GM18526 (cell line): Measurements from ENCODE around the gene YDJC.

Experiments used
- POLR2A ChIP-seq: IDR thresholded peaks from 3 replicates; pipeline ENCODE4 v1.6.1; 2011; ENCODE audit not compliant: insufficient read length; ENCODE audit errors: extremely low read depth

YDJC gene

GRCh38 chr22:21657360-21658032 is 27.7 kb upstream of the YDJC start:
- TF ChIP-seq POLR2A: peak; percentile 66

GRCh38 chr22:21657020-21657359 is 27.2 kb upstream of the YDJC start:
- TF ChIP-seq POLR2A: no peak

GRCh38 chr22:21652547-21653545 is 23.0 kb upstream of the YDJC start:
- TF ChIP-seq POLR2A: no peak

GRCh38 chr22:21652010-21652546 is 22.3 kb upstream of the YDJC start:
- peak; percentile 65 for TF ChIP-seq POLR2A

- TF ChIP-seq POLR2A: no peak
Observed at GRCh38 chr22:21651521-21652009, 21.7 kb upstream of the YDJC start.

GRCh38 chr22:21650823-21651520 is 21.1 kb upstream of the YDJC start:
- no peak for TF ChIP-seq POLR2A

GRCh38 chr22:21650280-21650679 is 20.5 kb upstream of the YDJC start:
- TF ChIP-seq POLR2A: no peak

- TF ChIP-seq POLR2A: no peak
Observed at GRCh38 chr22:21646608-21647590, 17.1 kb upstream of the YDJC start.

- TF ChIP-seq POLR2A: no peak
Observed at GRCh38 chr22:21643533-21644357, 13.9 kb upstream of the YDJC start.

- TF ChIP-seq POLR2A: no peak
Observed at GRCh38 chr22:21642584-21643448, 13.0 kb upstream of the YDJC start.

GRCh38 chr22:21641789-21642583 is 12.2 kb upstream of the YDJC start, which contains the start of gene SDF2L1:
Gene SDF2L1 (plus strand): TSS chr22:21642302. CDS start chr22:21642337, 35 bp downstream.
- TF ChIP-seq POLR2A: peak; percentile 85
